ENCODE measurements around the gene ANKFY1.

Gene ANKFY1

DNA sequence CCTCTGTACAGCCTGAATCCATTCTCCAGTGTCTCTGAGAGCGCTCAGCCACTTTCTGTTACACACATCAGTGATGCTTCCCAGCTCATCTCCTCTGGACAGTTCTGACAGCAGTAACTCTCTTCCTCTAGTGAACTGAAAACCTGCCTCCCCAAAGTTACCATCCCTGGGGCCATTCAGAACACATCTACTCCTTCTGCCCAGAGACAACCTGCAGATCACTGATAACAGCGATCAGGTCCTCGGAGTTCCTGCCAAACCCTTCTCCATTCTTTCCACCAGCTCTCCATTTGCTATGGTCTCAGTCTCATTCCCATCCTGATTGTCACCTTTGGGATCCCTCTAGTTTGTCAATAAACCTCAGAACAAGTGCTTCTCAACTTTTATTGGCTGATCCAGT, 128.3 kb downstream of the ANKFY1 start:
- Histone ChIP-seq H3K9me3 (ENCODE audit: insufficient read depth, low read length, severe bottlenecking) (no peaks in the 10 kb centered on the region), H3K4me2 (ENCODE audit: insufficient read depth, low read length) (no peak overlapping the region), H3K9ac (ENCODE audit: low read depth, low read length) (no peak overlapping the region), H3K27ac (ENCODE audit: low read length) (no peak overlapping the region), H3K36me3 (ENCODE audit: insufficient read depth, low read length) (peaks cover 38% of the 10 kb centered on the region), H3K27me3 (ENCODE audit: insufficient read depth, low read length, poor library complexity) (no peaks in the 10 kb centered on the region), H4K20me1 (ENCODE audit: insufficient read depth, low read length) (peaks cover 38% of the 10 kb centered on the region; the same call in 1 of the 2 replicates), H3K4me3 (ENCODE audit: low read depth in 1 of 2, low read length in 2 of 2) (no peak overlapping the region), H3K79me2 (ENCODE audit: insufficient read depth, low read length) (peaks cover 94% of the 10 kb centered on the region), H3K4me1 (ENCODE audit: insufficient read depth, low read length) (peaks cover 15% of the 10 kb centered on the region), H2AFZ (ENCODE audit: low read depth, low read length) (no peak overlapping the region)
- DNase-seq (no peak), ATAC-seq (ENCODE audit: insufficient read depth, low read depth) (no peak)
- TF ChIP-seq, protein P1, sequence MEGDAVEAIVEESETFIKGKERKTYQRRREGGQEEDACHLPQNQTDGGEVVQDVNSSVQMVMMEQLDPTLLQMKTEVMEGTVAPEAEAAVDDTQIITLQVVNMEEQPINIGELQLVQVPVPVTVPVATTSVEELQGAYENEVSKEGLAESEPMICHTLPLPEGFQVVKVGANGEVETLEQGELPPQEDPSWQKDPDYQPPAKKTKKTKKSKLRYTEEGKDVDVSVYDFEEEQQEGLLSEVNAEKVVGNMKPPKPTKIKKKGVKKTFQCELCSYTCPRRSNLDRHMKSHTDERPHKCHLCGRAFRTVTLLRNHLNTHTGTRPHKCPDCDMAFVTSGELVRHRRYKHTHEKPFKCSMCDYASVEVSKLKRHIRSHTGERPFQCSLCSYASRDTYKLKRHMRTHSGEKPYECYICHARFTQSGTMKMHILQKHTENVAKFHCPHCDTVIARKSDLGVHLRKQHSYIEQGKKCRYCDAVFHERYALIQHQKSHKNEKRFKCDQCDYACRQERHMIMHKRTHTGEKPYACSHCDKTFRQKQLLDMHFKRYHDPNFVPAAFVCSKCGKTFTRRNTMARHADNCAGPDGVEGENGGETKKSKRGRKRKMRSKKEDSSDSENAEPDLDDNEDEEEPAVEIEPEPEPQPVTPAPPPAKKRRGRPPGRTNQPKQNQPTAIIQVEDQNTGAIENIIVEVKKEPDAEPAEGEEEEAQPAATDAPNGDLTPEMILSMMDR (IDR thresholded peaks at IDR 0.05; ENCODE audit: borderline replicate concordance, extremely low read depth, low read length, poor library complexity, severe bottlenecking): no peak
- TF ChIP-seq EZH2 (IDR thresholded peaks at IDR 0.05; ENCODE audit: borderline replicate concordance, low read depth, low read length, severe bottlenecking): no peak

- TF ChIP-seq, protein P1 (IDR thresholded peaks at IDR 0.05; ENCODE audit: borderline replicate concordance, extremely low read depth, low read length, poor library complexity, severe bottlenecking): no peak
- no peak for TF ChIP-seq EZH2 (IDR thresholded peaks at IDR 0.05; ENCODE audit: borderline replicate concordance, low read depth, low read length, severe bottlenecking)
Observed at GRCh38 chr17:4134721-4135120, 129.1 kb downstream of the ANKFY1 start.

GRCh38 chr17:4130715-4131114, 133.1 kb downstream of the ANKFY1 start:
- H3K27me3 ChIP-seq (ENCODE audit: insufficient read depth, low read length, poor library complexity): no peaks in the 10 kb centered on the region
- H4K20me1 ChIP-seq (ENCODE audit: insufficient read depth, low read length): peaks cover 25% of the 10 kb centered on the region; the same call in 1 of the 2 replicates
- H3K4me2 ChIP-seq (ENCODE audit: insufficient read depth, low read length): no peak overlapping the region
- H3K4me3 ChIP-seq (ENCODE audit: low read depth in 1 of 2, low read length in 2 of 2): no peak overlapping the region
- no peak overlapping the region for H3K27ac ChIP-seq (ENCODE audit: low read length)
- no peak overlapping the region for H2AFZ ChIP-seq (ENCODE audit: low read depth, low read length)
- DNase-seq (no peak), ATAC-seq (ENCODE audit: insufficient read depth, low read depth) (no peak)
- H3K79me2 ChIP-seq (ENCODE audit: insufficient read depth, low read length): peaks cover 88% of the 10 kb centered on the region
- no peaks in the 10 kb centered on the region for H3K4me1 ChIP-seq (ENCODE audit: insufficient read depth, low read length)
- H3K9me3 ChIP-seq (ENCODE audit: insufficient read depth, low read length, severe bottlenecking): no peaks in the 10 kb centered on the region
- no peak for TF ChIP-seq EZH2 (IDR thresholded peaks at IDR 0.05; ENCODE audit: borderline replicate concordance, low read depth, low read length, severe bottlenecking)
- TF ChIP-seq, protein P1 (IDR thresholded peaks at IDR 0.05; ENCODE audit: borderline replicate concordance, extremely low read depth, low read length, poor library complexity, severe bottlenecking): no peak
- H3K36me3 ChIP-seq (ENCODE audit: insufficient read depth, low read length): peaks cover 17% of the 10 kb centered on the region
- H3K9ac ChIP-seq (ENCODE audit: low read depth, low read length): no peak overlapping the region

More at GRCh38 chr17:4134721-4135120, 129.1 kb downstream of the ANKFY1 start:
- Histone ChIP-seq H3K4me3 (ENCODE audit: low read depth in 1 of 2, low read length in 2 of 2) (no peak overlapping the region), H3K27ac (ENCODE audit: low read length) (no peak overlapping the region), H3K9ac (ENCODE audit: low read depth, low read length) (no peak overlapping the region), H3K4me2 (ENCODE audit: insufficient read depth, low read length) (no peak overlapping the region), H4K20me1 (ENCODE audit: insufficient read depth, low read length) (peaks cover 32% of the 10 kb centered on the region; the same call in 1 of the 2 replicates), H3K79me2 (ENCODE audit: insufficient read depth, low read length) (peaks cover 91% of the 10 kb centered on the region), H3K4me1 (ENCODE audit: insufficient read depth, low read length) (peaks cover 7% of the 10 kb centered on the region), H3K9me3 (ENCODE audit: insufficient read depth, low read length, severe bottlenecking) (no peaks in the 10 kb centered on the region), H2AFZ (ENCODE audit: low read depth, low read length) (no peak overlapping the region), H3K27me3 (ENCODE audit: insufficient read depth, low read length, poor library complexity) (no peaks in the 10 kb centered on the region), H3K36me3 (ENCODE audit: insufficient read depth, low read length) (peaks cover 31% of the 10 kb centered on the region)
- ATAC-seq (ENCODE audit: insufficient read depth, low read depth): no peak
- DNase-seq: no peak

GRCh38 chr17:4127555-4127954, 136.2 kb downstream of the ANKFY1 start:
- H3K27me3 ChIP-seq (ENCODE audit: insufficient read depth, low read length, poor library complexity): no peaks in the 10 kb centered on the region
- H3K4me1 ChIP-seq (ENCODE audit: insufficient read depth, low read length): no peaks in the 10 kb centered on the region
- no peak overlapping the region for H3K9ac ChIP-seq (ENCODE audit: low read depth, low read length)
- no peak overlapping the region for H2AFZ ChIP-seq (ENCODE audit: low read depth, low read length)
- no peak overlapping the region for H3K4me3 ChIP-seq (ENCODE audit: low read depth in 1 of 2, low read length in 2 of 2)
- peaks cover 32% of the 10 kb centered on the region for H3K36me3 ChIP-seq (ENCODE audit: insufficient read depth, low read length)
- ATAC-seq (ENCODE audit: insufficient read depth, low read depth) (no peak), DNase-seq (no peak)
- H3K4me2 ChIP-seq (ENCODE audit: insufficient read depth, low read length): no peak overlapping the region
- no peak overlapping the region for H3K27ac ChIP-seq (ENCODE audit: low read length)
- TF ChIP-seq, protein P1 (IDR thresholded peaks at IDR 0.05; ENCODE audit: borderline replicate concordance, extremely low read depth, low read length, poor library complexity, severe bottlenecking): no peak
- H4K20me1 ChIP-seq (ENCODE audit: insufficient read depth, low read length): peaks cover 21% of the 10 kb centered on the region; the same call in 1 of the 2 replicates
- H3K79me2 ChIP-seq (ENCODE audit: insufficient read depth, low read length): peaks cover 70% of the 10 kb centered on the region
- H3K9me3 ChIP-seq (ENCODE audit: insufficient read depth, low read length, severe bottlenecking): no peaks in the 10 kb centered on the region
